Ishikawa (cell line): ENCODE data around the gene ZNF774.

Experiments
- EGR1 ChIP-seq: IDR thresholded peaks from 2 replicates; pipeline ENCODE4 v1.6.1; 2012
- EP300 ChIP-seq: IDR thresholded peaks from 2 replicates; pipeline ENCODE4 v1.6.1; 2012; ENCODE audit warnings: borderline replicate concordance
- FOXM1 ChIP-seq: IDR thresholded peaks from 2 replicates; pipeline ENCODE4 v1.6.1; 2012; ENCODE audit warnings: low read depth, borderline replicate concordance
- TEAD4 ChIP-seq: IDR thresholded peaks from 2 replicates; pipeline ENCODE4 v1.6.1; 2012
- YY1 ChIP-seq: IDR thresholded peaks from 2 replicates; pipeline ENCODE4 v1.6.1; 2012; ENCODE audit warnings: low read depth
- ZBTB7A ChIP-seq: IDR thresholded peaks from 2 replicates; pipeline ENCODE4 v1.6.1; 2012; ENCODE audit warnings: low read depth

GRCh38 chr15:90375071-90375470, 23.0 kb downstream of the ZNF774 start:
- TF ChIP-seq FOXM1 (no peak), EP300 (no peak), YY1 (no peak), TEAD4 (no peak), ZBTB7A (no peak), EGR1 (no peak)
